Lung (tissue), 12 donors: ENCODE measurements around the gene NKAIN1. TPM values are rescaled to one million over a fixed set of nuclear protein-coding genes. Genes with fewer than 3 reads are reported as not detected.

Experiments
- ATAC-seq: fragments of 200-7000 bp; cut with Tn5 transposase; one replicate; pipeline ENCODE4 v1.9.1; 2020; ENCODE audit warnings: moderate number of reproducible peaks; ENCODE audit not compliant: insufficient read depth, low FRiP score
- DNase-seq, 3 donors: peaks; one replicate each; pipeline ENCODE4 v3.0.0-alpha.2; 2013 to 2017
- H3K27ac ChIP-seq, 2 donors: one replicate each; pipeline ENCODE4 v1.5.1; 2013; ENCODE audit warnings: mild to moderate bottlenecking in 2 of 2, moderate library complexity in 2 of 2, control low read depth in 1 of 2, inconsistent platforms in 1 of 2, low read depth in 1 of 2, low read length in 1 of 2
- H3K27me3 ChIP-seq, 3 donors: one replicate each; pipeline ENCODE4 v1.5.1; 2013; ENCODE audit warnings: low read length in 2 of 3; ENCODE audit not compliant: control insufficient read depth in 3 of 3, insufficient read depth in 3 of 3
- H3K36me3 ChIP-seq, 4 donors: one replicate each; pipeline ENCODE4 v1.5.1; 2013; ENCODE audit warnings: low read length in 4 of 4, mild to moderate bottlenecking in 1 of 4, moderate library complexity in 1 of 4; ENCODE audit not compliant: control insufficient read depth in 4 of 4, insufficient read depth in 4 of 4
- H3K4me1 ChIP-seq, 5 donors: one replicate each; pipeline ENCODE4 v1.5.1; 2013; ENCODE audit warnings: low read length in 5 of 5, mild to moderate bottlenecking in 2 of 5, moderate library complexity in 1 of 5; ENCODE audit not compliant: control insufficient read depth in 5 of 5, insufficient read depth in 5 of 5
- H3K4me3 ChIP-seq: one replicate; pipeline ENCODE4 v1.5.1; 2013; ENCODE audit warnings: mild to moderate bottlenecking, control low read depth, moderate library complexity
- H3K9ac ChIP-seq, 2 donors: one replicate each; pipeline ENCODE4 v1.5.1; 2013; ENCODE audit warnings: low read length in 2 of 2, control low read depth in 1 of 2; ENCODE audit not compliant: insufficient read depth in 1 of 2
- H3K9me3 ChIP-seq, 4 donors: one replicate each; pipeline ENCODE4 v1.5.1; 2013; ENCODE audit warnings: low read length in 3 of 4, mild to moderate bottlenecking in 1 of 4, moderate library complexity in 1 of 4; ENCODE audit not compliant: control insufficient read depth in 4 of 4, insufficient read depth in 3 of 4
- WGBS, 2 donors: extraction: QIAGEN DNeasy Blood & Tissue Kit; methylation state at CpG; one replicate each; pipeline ENCODE4 v1.1.7; 2013; 5-methylcytosine and 5-hydroxymethylcytosine counted together
- polyA plus RNA-seq, 2 donors: library from polyadenylated mRNA; stranded (reverse); fragments of 200-250 nt; gene quantifications; one replicate each; pipeline ENCODE4 v1.2.1, GENCODE V29; 2013
- total RNA-seq, 2 donors: library from RNA; depleted of rRNA in 1 of 2; stranded (reverse); fragments of >200 nt in 1 of 2; gene quantifications; one replicate each; pipeline ENCODE4 v1.2.1, GENCODE V29; 2014 to 2021
- TF ChIP-seq, protein P1 (sequence below): IDR thresholded peaks from 2 replicates; pipeline ENCODE4 v1.5.1; 2012; ENCODE audit warnings: mild to moderate bottlenecking; ENCODE audit errors: control extremely low read depth, extremely low read depth
- donor health status: control.
- donor health status: control.
- donor health status: Bipolar disorder and iron deficiency.
- donor health status: healthy.
- donor health status: DM: yes; HTN: yes; CAD: no.

NKAIN1 gene
- total and polyA plus RNA-seq, 4 donors: 0.03 TPM; not detected in 3

DNA sequence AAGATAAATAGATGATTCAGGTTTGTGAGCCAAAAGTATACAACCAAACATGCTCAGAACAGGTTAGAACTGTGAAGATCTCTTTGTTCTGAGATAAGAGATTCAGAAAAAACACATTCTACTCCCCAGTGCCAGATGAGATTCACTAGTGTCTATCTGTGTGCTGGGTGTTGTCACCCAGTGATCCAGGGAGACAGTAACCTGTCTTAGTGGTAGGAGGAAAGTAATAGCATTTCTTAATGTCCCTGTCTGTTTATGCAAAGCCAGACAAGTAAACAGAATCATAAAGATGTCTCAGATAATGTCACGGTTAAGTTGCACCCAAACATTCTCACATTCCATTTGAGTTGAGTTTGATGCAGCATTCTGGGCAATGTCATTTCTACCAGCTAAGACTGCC lies 18.9 kb upstream of the NKAIN1 start:
- no peaks in the 10 kb centered on the region for H3K27me3 ChIP-seq
- DNase-seq: no peak
- H3K9ac ChIP-seq: no peak overlapping the region
- WGBS, 2 donors: 72 to 94% methylated on average over 1 of the region's 1 CpG
- TF ChIP-seq, protein P1, sequence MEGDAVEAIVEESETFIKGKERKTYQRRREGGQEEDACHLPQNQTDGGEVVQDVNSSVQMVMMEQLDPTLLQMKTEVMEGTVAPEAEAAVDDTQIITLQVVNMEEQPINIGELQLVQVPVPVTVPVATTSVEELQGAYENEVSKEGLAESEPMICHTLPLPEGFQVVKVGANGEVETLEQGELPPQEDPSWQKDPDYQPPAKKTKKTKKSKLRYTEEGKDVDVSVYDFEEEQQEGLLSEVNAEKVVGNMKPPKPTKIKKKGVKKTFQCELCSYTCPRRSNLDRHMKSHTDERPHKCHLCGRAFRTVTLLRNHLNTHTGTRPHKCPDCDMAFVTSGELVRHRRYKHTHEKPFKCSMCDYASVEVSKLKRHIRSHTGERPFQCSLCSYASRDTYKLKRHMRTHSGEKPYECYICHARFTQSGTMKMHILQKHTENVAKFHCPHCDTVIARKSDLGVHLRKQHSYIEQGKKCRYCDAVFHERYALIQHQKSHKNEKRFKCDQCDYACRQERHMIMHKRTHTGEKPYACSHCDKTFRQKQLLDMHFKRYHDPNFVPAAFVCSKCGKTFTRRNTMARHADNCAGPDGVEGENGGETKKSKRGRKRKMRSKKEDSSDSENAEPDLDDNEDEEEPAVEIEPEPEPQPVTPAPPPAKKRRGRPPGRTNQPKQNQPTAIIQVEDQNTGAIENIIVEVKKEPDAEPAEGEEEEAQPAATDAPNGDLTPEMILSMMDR: no peak
- no peaks in the 10 kb centered on the region for H3K4me1 ChIP-seq
- no peak for ATAC-seq
- peaks cover 11 to 35% (median 21%) of the 10 kb centered on the region in 4 donors for H3K36me3 ChIP-seq
- H3K27ac ChIP-seq: no peak overlapping the region
- no peak overlapping the region for H3K4me3 ChIP-seq
- H3K9me3 ChIP-seq: no peaks in the 10 kb centered on the region

DNA sequence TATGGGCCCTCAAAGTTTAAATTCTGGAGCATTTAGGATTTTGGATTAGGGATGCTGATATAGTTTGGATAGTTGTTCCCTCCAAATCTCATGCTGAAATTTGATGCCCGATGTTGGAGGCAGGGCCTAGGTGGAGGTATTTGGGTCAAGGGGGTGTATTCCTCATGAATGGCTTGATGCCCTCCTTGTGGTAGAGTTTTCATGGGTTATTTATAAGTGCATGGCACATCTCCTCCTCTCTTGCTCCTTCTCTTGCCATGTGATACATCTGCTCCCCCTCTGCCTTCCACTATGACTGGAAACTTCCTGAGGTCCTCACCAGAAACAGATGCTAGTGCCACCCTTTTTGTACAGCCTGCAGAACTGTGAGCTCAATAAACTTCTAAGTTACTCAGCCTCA lies 17.5 kb upstream of the NKAIN1 start:
- ATAC-seq (no peak), DNase-seq (no peak)
- Histone ChIP-seq H3K9ac (no peak overlapping the region), H3K4me3 (no peak overlapping the region), H3K9me3 (no peaks in the 10 kb centered on the region), H3K36me3 (peaks cover 11 to 35% (median 19%) of the 10 kb centered on the region in 4 donors), H3K27me3 (no peaks in the 10 kb centered on the region), H3K27ac (no peak overlapping the region), H3K4me1 (no peaks in the 10 kb centered on the region)
- WGBS, 2 donors: 94 to 100% methylated on average over 1 of the region's 1 CpG
- TF ChIP-seq, protein P1: no peak

DNA sequence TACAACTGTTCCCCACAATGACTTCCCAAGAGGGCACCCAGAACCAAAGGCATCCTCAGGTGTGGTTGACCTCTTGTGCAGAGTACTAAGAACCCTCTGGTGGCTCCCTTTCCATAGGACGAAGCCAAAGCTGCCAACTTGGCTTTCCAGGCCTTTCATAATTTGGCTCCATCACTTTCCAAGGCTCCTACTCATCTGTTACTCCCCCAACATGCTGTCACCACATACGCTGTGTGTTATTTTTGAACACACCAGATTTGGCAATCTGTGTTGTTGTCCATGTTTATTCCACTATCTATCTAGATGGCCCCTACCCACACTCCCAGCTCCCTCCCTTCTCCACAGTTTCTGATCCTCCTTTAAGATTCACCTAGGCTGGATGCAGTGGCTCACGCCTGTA lies 10.2 kb upstream of the NKAIN1 start:
- Histone ChIP-seq H3K9ac (no peak overlapping the region), H3K4me3 (no peak overlapping the region), H3K27ac (no peak overlapping the region), H3K27me3 (no peaks in the 10 kb centered on the region), H3K9me3 (no peaks in the 10 kb centered on the region), H3K4me1 (no peaks in the 10 kb centered on the region), H3K36me3 (no peaks in the 10 kb centered on the region)
- ATAC-seq (no peak), DNase-seq (no peak)
- WGBS, 2 donors: 93 to 96% methylated on average over 3 of the region's 3 CpGs
- TF ChIP-seq, protein P1: no peak

DNA sequence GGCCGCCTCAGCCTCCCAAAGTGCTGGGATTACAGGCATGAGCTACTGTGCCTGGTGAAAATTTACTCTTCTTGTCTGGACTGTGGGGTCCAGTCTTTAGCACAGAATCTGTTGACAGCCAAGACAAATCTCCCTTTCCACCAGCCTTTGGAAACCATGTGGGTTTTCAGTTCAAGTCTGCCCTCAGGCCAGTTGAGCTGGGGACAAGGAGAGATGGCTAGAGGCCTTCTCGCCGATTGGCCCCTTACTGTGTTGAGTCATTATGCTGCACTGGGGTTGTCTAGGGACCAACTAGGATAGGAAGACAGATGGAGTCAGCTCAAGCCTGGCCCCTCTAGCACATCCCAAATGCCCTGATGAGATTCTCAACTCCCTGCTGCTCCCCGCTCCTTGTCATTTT lies 8.6 kb upstream of the NKAIN1 start:
- ATAC-seq (no peak), DNase-seq (no peak)
- H3K9ac ChIP-seq: no peak overlapping the region
- no peak overlapping the region for H3K27ac ChIP-seq
- WGBS, 2 donors: 93 to 98% methylated on average over 4 of the region's 4 CpGs
- TF ChIP-seq, protein P1: no peak
- H3K4me1 ChIP-seq: no peaks in the 10 kb centered on the region
- H3K36me3 ChIP-seq: no peaks in the 10 kb centered on the region
- H3K27me3 ChIP-seq: no peaks in the 10 kb centered on the region
- H3K9me3 ChIP-seq: no peaks in the 10 kb centered on the region
- no peak overlapping the region for H3K4me3 ChIP-seq
